ENCODE measurements around the gene ENPP5.

Gene ENPP5, protein sequence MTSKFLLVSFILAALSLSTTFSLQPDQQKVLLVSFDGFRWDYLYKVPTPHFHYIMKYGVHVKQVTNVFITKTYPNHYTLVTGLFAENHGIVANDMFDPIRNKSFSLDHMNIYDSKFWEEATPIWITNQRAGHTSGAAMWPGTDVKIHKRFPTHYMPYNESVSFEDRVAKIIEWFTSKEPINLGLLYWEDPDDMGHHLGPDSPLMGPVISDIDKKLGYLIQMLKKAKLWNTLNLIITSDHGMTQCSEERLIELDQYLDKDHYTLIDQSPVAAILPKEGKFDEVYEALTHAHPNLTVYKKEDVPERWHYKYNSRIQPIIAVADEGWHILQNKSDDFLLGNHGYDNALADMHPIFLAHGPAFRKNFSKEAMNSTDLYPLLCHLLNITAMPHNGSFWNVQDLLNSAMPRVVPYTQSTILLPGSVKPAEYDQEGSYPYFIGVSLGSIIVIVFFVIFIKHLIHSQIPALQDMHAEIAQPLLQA

DNA sequence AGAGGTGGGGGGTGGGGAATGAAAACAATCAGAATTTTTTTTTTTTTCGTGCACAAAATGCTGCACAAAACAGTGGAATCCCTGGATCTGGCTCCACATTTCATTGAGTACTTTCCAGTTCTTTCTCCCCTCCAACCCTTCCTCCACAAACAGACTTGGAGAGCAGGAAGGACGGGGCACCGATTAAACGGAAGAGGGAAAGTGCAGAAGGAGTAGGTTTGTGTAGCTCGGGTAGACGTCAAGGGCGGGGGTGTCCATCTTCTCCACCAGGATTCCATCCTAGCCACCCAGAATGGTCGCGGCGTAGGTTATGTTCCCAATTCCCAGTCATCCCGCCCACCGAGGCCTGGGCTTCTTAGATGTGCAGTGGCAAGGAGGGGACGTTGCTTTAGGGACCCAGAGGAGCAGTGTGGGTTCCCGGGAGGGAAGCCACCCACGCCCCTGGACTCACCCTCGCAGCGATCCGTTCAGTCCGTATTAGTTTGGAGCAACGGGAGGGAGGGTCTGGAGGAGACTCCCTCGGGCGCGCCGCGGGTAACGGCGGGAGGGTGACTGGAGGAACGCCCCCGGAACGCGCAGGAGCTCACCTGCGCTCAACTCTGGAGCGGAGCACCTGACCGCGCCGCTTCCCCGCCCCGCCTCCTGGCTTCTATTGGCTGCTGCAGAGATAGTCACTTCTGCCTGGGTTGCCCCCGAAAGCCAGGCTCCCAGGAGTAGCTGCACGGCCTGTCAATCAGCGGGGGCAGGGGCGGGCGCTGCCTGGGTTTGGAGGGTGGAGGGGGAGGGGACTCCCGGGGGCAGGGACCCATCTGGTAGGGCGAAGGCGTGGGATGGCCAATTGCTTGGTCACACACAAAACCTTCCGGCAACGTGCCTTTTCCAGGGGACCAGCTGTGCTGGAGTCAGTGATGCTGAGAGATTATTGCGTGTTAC, at the start of gene ENPP5:
TSS of gene ENPP5 (minus strand) at position 624 of the 933 bp plus-strand sequence. CDS start 2,718 bp downstream, outside the sequence.
- peak; percentile 2 to 55 (median 10) for DNase-seq

DNA sequence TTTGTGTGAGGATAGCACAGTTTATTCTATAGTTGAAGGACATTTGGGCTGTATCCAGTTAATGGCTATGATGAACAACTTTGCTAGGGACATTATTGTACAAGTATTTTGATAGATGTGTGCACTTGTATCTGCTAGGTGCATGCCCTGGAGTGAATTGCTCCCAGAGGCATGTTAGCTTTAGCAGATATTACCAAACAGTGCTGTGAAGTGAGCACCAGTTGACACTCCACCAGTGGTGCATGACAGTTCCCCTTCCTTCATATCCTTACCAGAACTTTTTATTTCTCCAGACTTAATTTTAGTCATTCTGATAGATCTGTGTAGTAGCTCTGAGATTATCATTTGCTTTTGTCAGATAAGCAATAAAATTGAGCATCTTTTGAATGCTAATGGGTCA, 48.9 kb upstream of the ENPP5 start:
- DNase-seq, result no peak

DNA sequence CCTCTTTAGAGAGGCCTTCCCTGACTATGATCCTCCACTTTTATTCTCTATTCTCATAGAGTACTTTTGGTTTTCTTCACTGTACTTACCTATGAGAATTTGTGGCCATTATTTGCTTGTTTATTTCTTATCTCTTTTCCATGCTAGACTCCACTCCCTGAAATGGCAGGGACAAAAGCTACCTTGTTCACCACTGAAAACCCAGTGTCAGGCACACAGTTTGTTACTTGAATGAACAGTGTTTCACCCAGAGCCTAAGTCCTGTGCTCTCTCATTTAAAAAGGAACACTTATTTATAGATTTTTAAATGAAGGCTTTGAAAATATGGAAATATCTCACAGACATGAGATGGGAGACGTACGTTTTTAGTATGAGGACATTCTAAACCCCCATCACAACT, 47.7 kb upstream of the ENPP5 start:
- no peak for DNase-seq

DNA sequence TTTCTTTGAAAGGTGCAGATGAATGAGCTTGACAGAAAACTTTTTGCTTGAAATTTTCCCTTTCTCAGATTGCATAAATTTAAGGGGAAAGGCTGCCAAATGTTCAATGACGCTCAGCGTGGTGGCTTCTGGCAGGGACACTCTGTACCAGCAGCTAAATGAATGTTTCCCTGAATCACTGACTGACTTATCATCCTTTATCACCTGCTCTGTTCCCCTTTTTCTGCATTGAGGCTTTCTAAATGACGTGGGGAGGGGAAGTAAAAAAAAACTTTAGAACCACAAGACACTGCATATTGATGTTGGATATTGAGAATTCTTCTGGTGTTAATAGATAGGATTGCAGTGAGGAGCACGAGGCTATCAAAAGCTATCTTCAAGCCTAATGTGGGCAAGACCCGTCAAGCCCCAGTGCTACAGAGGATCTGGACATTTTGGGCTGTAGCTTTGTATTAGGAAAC, 46.9 kb upstream of the ENPP5 start:
- DNase-seq, result no peak

DNA sequence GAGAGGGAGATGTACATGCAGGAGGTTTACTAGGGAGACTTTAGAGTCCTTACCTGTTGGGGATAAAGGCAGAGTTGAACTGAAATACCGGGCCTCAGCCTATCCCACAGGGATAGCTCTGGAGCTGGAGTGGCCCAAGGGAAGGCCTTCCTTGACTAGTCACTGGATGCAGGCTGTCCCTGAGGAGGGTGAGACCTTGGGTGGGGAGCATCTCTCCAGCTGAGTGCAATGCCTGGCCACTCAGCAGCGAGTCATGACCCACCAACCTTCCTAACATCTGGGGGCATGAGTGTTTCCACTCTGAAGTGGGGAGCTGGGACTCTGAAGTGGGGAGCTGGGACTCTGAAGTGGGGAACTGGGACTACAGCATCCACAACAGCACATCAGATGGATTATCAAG, 46.1 kb upstream of the ENPP5 start:
- no peak for DNase-seq

DNA sequence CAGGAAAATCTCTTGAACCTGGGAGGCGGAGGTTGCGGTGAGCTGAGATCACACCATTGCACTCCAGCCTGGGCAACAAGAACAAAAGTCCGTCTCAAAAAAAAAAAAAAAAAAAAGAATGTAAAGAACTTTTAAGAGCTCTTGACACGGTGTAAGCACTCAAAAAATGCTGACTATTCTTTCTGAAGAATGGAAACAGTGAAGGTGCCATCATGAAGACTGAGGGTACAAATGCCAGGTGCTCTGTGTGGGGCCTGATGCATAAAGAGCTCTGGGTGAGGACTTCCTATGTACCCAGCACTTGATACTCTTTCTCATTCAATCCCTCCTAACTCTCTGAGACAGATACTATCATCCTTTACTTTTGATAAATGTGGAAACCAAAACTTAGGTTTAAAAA, 45.0 kb upstream of the ENPP5 start:
- no peak for DNase-seq

DNA sequence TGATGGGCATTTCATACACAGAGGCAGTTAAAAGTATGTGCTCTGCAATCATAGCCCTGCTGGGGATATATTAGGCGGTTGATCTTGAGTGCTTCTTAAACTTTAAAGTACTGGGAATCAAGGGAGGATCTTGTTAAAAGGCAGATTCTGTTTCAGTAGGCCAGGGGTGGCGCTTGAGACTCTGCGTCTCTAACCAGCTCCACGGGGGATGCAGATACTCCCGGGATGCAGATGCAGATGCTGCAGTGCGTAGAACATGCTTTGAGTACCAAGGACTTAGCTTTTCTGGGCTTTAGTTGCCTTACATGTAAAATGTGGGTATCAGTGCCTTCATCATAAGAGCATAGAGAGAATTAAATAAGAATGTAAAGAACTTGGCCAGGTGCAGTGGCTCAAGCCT, 44.4 kb upstream of the ENPP5 start:
- no peak for DNase-seq

DNA sequence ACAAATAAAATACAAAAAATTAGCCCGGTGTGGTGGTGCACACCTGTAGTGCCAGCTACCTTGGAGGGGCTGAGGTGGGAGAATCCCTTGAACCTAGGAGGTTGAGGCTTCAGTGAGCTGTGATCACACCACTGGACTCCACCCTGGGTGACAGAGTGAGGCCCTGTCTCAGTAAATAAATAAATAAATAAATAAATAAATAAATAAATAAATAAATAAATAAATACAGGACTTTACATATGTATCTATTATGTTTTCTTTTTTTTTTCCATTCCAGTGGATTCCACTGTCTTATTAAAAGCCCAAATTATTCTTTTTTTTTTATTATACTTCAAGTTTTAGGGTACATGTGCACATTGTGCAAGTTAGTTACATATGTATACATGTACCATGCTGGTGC, 41.1 kb upstream of the ENPP5 start:
- DNase-seq, result no peak

DNA sequence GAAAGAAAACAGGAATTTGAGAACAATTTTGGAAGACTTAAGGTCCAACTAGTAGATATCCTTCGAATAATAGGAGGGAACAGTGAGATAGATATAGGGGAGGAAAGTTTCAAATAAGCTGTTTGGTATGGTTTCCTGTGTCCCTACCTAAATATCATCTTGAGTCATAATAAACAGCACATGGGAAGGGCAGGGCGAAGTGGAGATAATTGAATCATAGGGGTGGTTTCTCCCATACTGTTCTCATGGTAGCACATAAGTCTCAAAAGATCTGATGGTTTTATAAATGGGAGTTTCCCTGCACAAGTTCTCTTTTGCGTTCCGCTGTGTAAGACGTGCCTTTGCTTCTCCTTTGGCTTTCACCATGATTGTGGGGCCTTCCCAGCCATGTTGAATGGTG, 39.5 kb upstream of the ENPP5 start:
- DNase-seq, result no peak

DNA sequence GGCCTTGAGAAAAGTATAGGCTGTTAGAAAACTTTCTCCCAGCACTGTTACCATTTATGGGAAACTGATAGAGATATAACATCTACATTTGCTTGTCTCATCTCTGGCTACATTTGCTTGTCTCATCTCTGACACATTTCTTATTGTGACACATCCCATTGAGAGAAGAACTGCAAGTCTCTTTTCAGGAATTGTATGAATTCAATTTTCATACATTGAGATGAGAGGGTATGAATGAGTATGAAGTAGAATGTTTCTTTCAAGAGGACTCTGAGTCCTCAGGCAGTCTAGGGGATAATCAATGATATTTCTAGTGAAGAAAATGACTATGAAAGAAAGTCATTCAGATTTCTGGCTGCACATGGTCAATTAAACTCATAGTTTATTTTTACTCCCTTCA, 37.5 kb upstream of the ENPP5 start:
- DNase-seq, result no peak

DNA sequence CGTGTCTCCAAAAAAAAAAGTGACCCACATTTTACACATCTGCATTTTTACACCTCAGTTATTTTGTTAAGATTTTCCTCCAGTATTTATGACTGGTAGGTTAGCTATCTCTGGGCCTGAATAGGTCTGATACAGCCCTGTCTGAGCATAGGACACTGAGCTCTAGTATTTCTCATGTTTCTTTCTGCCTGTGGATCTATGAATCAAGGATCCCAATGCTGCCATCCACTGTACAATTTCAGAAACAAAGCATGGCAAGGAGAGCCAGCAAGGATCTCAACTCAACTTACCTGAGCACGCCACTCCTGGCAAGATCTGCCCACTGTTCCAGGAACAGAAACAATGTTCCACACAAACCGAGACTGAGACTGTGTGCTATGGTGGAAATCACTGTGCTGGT, 36.4 kb upstream of the ENPP5 start:
- DNase-seq, result no peak

DNA sequence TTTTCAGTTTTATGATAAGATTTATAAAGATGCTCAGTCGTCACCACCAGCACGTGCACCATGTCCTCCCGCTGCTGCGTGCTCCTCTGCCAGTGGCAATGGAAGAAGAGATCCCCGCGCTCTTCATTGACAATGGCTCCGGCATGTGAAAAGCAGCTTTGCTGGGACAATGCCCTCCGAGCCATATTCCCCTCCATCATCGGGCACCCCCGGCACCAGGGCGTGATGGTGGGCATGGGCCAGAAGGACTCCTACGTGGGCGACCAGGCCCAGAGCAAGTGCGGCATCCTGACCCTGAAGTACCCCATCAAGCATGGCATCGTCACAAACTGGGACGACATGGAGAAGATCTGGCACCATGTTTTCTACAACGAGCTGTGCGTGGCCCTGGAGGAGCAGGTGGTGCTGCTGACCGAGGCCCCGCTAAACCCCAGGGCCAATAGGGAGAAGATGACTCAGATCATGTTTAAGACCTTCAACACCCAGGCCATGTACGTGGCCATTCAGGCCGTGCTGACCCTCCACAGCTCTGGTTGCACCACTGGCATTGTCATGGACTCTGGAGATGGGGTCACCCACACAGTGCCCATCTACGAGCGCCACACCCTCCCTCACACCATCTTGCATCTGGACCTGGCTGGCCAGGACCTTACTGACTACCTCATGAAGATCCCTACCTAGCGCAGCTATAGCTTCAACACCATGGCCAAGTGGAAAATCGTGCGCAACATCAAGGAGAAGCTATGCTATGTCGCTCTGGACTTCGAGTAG, 34.3 kb upstream of the ENPP5 start:
- no peak for DNase-seq

DNA sequence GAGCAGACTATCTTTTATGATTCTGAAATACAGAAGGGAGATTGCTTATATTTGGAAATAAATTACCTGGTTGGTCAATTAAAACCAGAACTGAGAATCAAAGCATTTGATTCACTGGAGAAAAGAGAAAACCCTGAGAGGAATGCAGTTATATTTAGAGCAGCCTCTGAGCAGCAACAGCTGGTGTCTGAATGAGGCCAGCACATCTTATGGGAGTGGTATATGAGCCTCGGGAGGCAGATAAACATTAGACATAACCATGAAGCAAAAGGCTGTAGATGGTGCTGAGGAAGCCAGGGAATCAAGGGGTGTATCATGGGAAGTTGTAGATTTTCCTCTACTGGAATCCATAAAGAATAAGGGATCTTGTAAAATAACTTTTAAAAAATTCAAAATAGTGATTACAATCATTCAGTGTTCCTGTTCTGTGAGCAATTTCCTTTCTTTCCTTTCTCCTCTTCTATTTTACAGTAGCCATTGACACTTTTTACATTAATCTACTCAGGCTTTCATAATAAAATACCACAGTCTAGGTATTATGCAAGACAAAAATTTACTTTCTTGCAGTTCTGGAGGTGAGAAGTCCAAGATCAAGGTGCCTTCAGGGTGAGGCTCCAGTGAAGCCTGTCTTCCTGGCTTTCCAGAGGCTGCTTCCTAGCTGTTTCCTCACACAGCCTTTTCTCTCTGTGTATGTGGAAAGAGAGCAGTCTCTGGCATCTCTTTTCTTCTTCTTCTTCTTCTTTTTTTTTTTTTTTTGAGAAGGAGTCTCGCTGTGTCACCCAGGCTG, 32.8 kb upstream of the ENPP5 start:
- DNase-seq, result no peak

DNA sequence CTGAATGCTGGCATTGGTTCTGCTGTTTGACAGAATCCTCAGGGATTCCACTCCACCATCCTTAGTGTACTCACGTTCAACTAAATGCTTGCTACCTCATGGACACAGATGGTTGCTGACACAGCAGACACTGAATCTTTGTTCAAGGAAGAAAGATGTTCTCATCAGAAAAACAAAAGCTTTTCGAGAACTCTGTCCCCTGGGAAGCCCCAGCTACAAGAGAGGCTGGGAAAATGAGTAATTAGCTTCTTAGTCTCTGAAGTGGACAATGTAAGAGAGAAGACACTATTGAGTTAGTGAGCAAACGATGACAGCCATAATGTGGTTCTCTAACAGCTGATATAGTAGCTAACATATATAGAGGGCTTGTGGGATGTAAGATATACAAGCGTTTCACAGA, 30.9 kb upstream of the ENPP5 start:
- DNase-seq, result no peak

DNA sequence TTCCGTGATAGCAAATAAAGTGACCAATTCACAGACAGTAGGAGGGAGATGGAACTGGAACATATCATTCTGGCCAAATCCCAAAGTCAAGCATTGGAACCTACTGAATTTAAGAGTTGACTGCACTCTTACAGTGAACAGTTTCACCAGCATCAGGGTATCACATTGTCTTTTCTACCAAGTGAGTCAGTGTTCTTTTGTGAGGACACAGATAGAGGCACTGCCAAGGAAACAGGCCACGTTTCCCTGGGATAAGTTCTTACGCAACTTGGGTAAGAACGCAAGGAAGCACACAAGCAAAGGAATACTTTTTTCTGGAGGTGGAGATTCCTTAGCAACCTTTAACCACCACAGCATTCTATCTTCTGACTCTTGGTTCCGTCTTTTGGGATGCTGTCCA, 28.6 kb upstream of the ENPP5 start:
- DNase-seq, result no peak

DNA sequence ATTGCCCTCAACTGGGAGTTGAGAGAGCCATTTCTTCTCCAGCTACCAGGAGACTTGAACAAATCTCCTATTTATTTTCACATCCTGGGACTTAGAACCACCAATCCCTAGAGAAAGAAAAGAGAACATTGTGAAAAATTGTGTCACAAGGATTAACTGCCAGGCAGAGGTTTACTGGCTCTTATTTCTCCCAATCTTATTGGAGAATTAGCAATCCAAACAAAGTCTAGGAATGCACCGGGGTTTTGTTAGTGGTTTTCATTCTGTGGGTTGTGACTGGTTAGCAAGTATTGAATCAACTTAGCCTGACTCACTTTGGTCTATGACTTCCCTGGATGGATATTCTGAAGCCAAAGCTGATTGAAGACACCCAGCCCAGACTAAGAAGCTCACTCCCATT, 21.2 kb upstream of the ENPP5 start:
- no peak for DNase-seq

DNA sequence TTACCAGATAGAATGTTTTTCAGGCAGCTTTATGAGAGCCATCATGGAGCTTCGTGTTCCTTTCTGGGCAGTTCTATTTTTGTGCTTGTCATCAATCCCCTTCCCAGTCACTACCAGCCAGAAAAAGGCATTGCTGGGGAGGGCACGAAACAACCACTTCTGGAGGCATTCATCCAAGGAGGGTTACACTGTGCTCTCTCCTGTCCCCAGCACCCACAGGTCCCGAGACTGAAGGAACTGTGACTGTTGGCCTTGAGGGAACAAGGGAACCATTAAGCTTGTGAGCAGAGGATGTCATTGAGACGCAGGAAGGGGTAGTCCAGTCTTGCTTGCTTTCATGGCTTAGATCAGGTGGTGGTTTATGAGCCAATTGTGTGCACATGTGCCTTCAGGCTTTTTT, 20.1 kb upstream of the ENPP5 start:
- no peak for DNase-seq

DNA sequence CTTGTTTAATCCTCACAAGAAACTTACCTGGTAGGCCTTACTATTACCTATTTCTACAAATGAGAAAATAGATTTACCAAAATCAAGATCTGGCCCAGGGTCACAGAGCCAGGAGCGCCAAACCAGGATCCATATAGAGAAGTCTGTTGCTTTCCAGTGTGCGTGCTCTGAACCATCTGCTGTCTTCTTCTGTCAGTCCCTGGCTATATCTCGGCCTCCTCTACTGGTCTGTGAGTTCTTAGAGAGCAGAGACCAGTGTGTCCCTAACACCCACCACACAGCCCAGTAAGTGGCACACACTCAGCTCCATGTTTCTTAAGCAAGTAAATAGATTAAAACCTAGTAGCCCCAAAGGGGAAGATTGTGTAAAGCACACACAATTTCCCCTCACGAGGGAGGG, 18.9 kb upstream of the ENPP5 start:
- no peak for DNase-seq

DNA sequence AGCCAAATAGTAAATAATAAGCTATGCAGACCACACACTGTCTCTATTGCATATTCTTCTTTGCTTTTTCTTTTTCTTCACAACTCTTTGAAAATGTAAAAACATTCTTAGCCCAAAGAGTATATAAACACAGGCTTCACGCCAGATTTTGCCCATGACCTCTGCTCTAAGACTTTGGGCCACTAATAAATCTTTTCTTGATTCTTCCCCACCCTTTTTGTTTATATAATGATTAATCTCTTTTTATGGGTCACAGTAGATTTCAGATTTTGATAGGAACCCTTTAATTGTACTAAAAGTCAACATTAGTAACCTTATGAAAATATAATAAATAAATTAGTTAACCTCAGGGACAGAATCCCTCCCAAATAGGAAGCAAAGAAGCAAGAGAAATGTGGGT, 15.8 kb upstream of the ENPP5 start:
- no peak for DNase-seq

DNA sequence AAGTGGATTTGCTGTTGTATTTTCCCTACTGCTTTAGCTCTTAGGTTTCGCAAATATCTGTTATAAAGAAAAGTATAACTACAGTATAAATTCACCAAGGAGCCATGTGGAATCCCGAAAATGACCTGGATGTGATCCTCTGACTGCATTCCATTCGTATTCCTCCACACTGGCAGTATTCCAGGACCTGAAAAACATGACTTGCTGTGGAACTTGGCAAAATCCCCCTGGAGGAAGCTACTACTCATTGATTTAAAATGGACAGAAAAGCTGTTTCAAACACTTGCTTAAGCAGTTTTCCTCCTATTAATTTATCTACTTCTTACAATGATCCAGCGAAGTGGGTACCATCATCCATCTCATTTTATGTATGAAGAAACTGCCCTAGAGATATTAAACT, 13.3 kb upstream of the ENPP5 start:
- no peak for DNase-seq

DNA sequence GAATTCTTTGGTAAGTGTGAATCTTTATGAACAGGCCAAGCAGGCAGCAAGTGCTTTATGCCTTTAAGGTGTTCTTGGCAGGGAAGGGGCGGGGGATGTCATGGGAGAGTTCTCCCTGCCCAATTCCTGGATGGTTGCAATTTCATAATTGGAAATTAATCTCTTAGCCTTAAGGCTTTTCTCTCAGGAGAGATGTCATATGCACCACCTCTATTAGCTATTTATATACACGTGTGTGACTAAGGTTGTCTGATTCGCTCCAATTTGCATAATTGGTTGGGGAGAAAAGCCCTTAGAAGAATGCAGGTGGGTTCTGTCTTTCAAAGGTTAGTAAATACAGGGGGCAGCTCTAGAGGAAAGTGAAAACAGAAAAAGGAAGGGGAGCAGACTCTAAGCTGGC, 5.2 kb upstream of the ENPP5 start:
- DNase-seq, result no peak

DNA sequence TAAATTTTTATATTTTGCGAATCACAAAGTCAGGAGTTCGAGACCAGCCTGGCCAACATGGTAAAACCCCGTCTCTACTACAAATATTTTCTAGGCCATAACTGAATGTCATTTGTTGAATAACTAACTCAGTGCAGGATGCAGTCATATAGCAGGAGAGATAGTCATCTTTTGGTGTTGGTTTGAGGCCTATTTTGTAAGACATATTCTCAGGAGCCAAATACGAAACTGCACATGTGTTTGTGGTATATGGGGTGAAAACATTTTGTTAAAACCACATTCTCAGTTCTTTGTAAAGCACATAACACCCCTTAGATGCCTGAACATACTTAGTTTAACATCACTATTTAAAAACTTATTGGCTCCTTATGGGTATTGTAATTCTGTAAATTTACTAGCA, 4.7 kb upstream of the ENPP5 start:
- DNase-seq, result no peak

All from activated naive CD4-positive, alpha-beta T cell (primary cell).